SK-N-SH treated with all-trans-retinoic acid at 6 μM for 48 hours (cell line): Measurements from ENCODE around the gene FUZ.
A peak's percentile ranks its signal among the peaks of the same experiment; 100 is the strongest.

Source experiments
- ATAC-seq: fragments of 200-7000 bp; cut with Tn5 transposase; 3 replicates; pipeline ENCODE4 v1.9.1; 2020; ENCODE audit warnings: mild to moderate bottlenecking, moderate library complexity
- ARNTL ChIP-seq: fragments of 450-650 bp; formaldehyde crosslinking; IDR thresholded peaks from 2 replicates; pipeline ENCODE4 v1.5.0; 2020; ENCODE audit warnings: low read depth, mild to moderate bottlenecking, moderate library complexity, borderline replicate concordance
- BACH2 ChIP-seq: fragments of 250-450 bp; sonication (Bioruptor Pico); IDR thresholded peaks from 2 replicates; pipeline ENCODE4 v1.9.0; 2021; ENCODE audit warnings: mild to moderate bottlenecking, borderline replicate concordance
- CSDC2 ChIP-seq: fragments of 250-450 bp; sonication (Bioruptor Pico); IDR thresholded peaks from 2 replicates; pipeline ENCODE4 v1.5.0; 2020; ENCODE audit warnings: mild to moderate bottlenecking, moderate library complexity
- ESRRG ChIP-seq: fragments of 250-450 bp; sonication (Bioruptor Pico); IDR thresholded peaks from 2 replicates; pipeline ENCODE4 v1.6.1; 2021; ENCODE audit warnings: mild to moderate bottlenecking
- GLIS3 ChIP-seq: fragments of 250-450 bp; sonication (Bioruptor Pico); IDR thresholded peaks from 2 replicates; pipeline ENCODE4 v1.5.0; 2020; ENCODE audit warnings: mild to moderate bottlenecking, moderate library complexity
- OSR1 ChIP-seq: fragments of 250-450 bp; sonication (Bioruptor Pico); IDR thresholded peaks from 2 replicates; pipeline ENCODE4 v1.8.0; 2022; ENCODE audit warnings: moderate library complexity, mild to moderate bottlenecking, inconsistent platforms
- PPARA ChIP-seq: fragments of 250-450 bp; sonication (Bioruptor Pico); IDR thresholded peaks from 2 replicates; pipeline ENCODE4 v1.5.0; 2020; ENCODE audit warnings: mild to moderate bottlenecking, borderline replicate concordance
- RARB ChIP-seq: fragments of 250-450 bp; sonication (Bioruptor Pico); IDR thresholded peaks from 2 replicates; pipeline ENCODE4 v1.8.0; 2021; ENCODE audit warnings: mild to moderate bottlenecking, moderate library complexity
- SNAI2 ChIP-seq: fragments of 250-450 bp; sonication (Bioruptor Pico); IDR thresholded peaks from 2 replicates; pipeline ENCODE4 v1.5.0; 2020; ENCODE audit warnings: mild to moderate bottlenecking, moderate library complexity
- TCF4 ChIP-seq: fragments of 250-450 bp; sonication (Bioruptor Pico); IDR thresholded peaks from 2 replicates; pipeline ENCODE4 v1.8.0; 2021; ENCODE audit warnings: mild to moderate bottlenecking, moderate library complexity, borderline replicate concordance
- TOX ChIP-seq: fragments of 250-450 bp; sonication (Bioruptor Pico); IDR thresholded peaks from 2 replicates; pipeline ENCODE4 v1.8.0; 2021; ENCODE audit warnings: mild to moderate bottlenecking, moderate library complexity, borderline replicate concordance
- ZC3H10 ChIP-seq: fragments of 250-450 bp; sonication (Bioruptor Pico); IDR thresholded peaks from 2 replicates; pipeline ENCODE4 v1.5.1; 2021; ENCODE audit warnings: mild to moderate bottlenecking, moderate library complexity
- ZFP3 ChIP-seq: fragments of 250-450 bp; sonication (Bioruptor Pico); IDR thresholded peaks from 2 replicates; pipeline ENCODE4 v1.5.0; 2020; ENCODE audit warnings: mild to moderate bottlenecking, moderate library complexity
- ZFP30 ChIP-seq: fragments of 450-650 bp; formaldehyde crosslinking; IDR thresholded peaks from 2 replicates; pipeline ENCODE4 v1.5.0; 2022; ENCODE audit warnings: mild to moderate bottlenecking, moderate library complexity
- ZNF565 ChIP-seq: fragments of 450-650 bp; formaldehyde crosslinking; conservative IDR thresholded peaks from 2 replicates; pipeline ENCODE4 v1.5.0; 2020; ENCODE audit warnings: low read depth, mild to moderate bottlenecking, moderate library complexity
- ZNF70 ChIP-seq: fragments of 450-650 bp; formaldehyde crosslinking; IDR thresholded peaks from 2 replicates; pipeline ENCODE4 v1.5.0; 2020; ENCODE audit warnings: mild to moderate bottlenecking, moderate library complexity
- TF ChIP-seq, protein P1 (sequence below): fragments of 250-450 bp; sonication (Bioruptor Pico); IDR thresholded peaks from 2 replicates; pipeline ENCODE4 v1.5.1; 2020; ENCODE audit warnings: low read depth, mild to moderate bottlenecking, moderate library complexity
- TF ChIP-seq, protein P2 (sequence below): fragments of 250-450 bp; sonication (Bioruptor Pico); IDR thresholded peaks from 2 replicates; pipeline ENCODE4 v1.8.0; 2020; ENCODE audit warnings: mild to moderate bottlenecking, moderate library complexity, borderline replicate concordance
- TF ChIP-seq, protein P3 (sequence below): fragments of 250-450 bp; sonication (Bioruptor Pico); IDR thresholded peaks from 2 replicates; pipeline ENCODE4 v1.8.0; 2021; ENCODE audit warnings: low read depth, mild to moderate bottlenecking, moderate library complexity, borderline replicate concordance
- TF ChIP-seq, protein P4 (sequence below): fragments of 250-450 bp; sonication (Bioruptor Pico); IDR thresholded peaks from 2 replicates; pipeline ENCODE4 v1.5.1; 2021; ENCODE audit warnings: mild to moderate bottlenecking, moderate library complexity

Gene FUZ

DNA sequence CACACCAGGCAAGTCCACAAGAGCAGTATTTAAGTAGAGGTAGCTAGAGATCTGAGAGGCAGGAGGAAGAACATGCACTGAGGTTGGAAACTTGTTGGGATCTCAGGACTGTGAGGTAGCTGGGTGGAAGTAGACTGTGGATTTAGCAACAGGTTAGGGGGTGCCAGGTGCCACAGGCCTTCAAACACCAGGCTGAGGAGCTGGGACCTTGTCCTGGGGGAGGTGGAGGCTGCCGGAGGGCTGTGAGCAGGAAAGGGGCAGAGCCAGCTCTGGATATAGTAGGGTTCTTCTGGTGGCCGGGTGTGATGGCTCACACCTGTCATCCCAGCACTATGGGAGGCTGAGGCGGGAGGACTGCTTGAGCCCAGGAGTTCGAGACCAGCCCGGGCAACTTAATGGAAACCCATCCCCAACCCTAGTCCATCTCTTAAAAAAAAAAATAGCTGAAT is 3.1 kb downstream of the FUZ start:
- no peak for ATAC-seq
- TF ChIP-seq ZC3H10: no peak
- no peak for TF ChIP-seq ZNF70 (CRISPR knock-in tag)
- TF ChIP-seq, protein P1, sequence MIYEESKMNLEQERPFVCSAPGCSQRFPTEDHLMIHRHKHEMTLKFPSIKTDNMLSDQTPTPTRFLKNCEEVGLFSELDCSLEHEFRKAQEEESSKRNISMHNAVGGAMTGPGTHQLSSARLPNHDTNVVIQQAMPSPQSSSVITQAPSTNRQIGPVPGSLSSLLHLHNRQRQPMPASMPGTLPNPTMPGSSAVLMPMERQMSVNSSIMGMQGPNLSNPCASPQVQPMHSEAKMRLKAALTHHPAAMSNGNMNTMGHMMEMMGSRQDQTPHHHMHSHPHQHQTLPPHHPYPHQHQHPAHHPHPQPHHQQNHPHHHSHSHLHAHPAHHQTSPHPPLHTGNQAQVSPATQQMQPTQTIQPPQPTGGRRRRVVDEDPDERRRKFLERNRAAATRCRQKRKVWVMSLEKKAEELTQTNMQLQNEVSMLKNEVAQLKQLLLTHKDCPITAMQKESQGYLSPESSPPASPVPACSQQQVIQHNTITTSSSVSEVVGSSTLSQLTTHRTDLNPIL (CRISPR knock-in tag): no peak
- TF ChIP-seq ESRRG (CRISPR knock-in tag): no peak
- TF ChIP-seq, protein P2, sequence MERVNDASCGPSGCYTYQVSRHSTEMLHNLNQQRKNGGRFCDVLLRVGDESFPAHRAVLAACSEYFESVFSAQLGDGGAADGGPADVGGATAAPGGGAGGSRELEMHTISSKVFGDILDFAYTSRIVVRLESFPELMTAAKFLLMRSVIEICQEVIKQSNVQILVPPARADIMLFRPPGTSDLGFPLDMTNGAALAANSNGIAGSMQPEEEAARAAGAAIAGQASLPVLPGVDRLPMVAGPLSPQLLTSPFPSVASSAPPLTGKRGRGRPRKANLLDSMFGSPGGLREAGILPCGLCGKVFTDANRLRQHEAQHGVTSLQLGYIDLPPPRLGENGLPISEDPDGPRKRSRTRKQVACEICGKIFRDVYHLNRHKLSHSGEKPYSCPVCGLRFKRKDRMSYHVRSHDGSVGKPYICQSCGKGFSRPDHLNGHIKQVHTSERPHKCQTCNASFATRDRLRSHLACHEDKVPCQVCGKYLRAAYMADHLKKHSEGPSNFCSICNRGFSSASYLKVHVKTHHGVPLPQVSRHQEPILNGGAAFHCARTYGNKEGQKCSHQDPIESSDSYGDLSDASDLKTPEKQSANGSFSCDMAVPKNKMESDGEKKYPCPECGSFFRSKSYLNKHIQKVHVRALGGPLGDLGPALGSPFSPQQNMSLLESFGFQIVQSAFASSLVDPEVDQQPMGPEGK (CRISPR knock-in tag): no peak
- TF ChIP-seq, protein P3, sequence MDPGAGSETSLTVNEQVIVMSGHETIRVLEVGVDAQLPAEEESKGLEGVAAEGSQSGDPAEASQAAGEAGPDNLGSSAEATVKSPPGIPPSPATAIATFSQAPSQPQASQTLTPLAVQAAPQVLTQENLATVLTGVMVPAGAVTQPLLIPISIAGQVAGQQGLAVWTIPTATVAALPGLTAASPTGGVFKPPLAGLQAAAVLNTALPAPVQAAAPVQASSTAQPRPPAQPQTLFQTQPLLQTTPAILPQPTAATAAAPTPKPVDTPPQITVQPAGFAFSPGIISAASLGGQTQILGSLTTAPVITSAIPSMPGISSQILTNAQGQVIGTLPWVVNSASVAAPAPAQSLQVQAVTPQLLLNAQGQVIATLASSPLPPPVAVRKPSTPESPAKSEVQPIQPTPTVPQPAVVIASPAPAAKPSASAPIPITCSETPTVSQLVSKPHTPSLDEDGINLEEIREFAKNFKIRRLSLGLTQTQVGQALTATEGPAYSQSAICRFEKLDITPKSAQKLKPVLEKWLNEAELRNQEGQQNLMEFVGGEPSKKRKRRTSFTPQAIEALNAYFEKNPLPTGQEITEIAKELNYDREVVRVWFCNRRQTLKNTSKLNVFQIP: no peak
- no peak for TF ChIP-seq TCF4
- TF ChIP-seq OSR1 (CRISPR knock-in tag): no peak
- TF ChIP-seq, all 23 proteins: peak for 0

DNA sequence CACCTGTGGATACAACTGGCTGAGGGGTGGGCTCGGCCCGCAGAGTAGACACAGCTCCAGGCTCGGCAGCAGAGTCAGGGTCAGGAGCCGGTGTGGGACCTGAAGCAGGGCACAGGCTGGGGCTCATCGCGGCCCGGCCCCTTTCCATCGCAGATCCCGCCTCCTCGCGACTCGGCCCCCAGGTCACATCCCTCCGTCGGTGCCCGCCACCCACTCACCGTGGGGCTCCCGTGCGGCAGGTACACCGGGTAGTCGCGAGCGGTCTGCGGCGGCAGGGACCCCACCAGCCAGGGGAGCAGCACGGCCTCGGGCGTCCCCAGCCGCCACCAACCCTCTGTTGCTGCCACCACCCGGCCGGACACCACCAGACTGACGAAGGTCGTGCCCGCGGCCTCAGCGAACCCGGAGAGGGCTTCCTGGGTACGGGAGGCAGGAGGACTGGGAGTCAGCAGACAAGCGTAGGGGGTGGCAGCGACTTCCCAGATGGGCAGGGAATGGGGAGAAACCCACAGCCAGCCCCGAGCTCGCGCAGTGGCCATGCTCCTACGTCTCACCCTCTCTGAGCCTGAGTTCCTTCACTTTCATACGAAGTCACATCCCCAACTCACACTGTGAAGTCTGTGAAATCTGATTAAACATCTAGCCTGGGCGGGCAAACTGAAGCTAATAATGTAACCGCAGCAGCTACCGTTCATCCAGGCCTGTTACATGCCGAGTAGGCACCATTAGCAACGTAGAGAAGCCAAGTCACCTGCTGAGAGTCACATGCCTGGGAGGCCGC is 3.7 kb downstream of the FUZ start:
- ATAC-seq: peak; percentile 47
- TF ChIP-seq CSDC2 (CRISPR knock-in tag) (no peak), TCF4 (no peak), PPARA (CRISPR knock-in tag) (no peak), OSR1 (CRISPR knock-in tag) (no peak), TOX (CRISPR knock-in tag) (no peak)

DNA sequence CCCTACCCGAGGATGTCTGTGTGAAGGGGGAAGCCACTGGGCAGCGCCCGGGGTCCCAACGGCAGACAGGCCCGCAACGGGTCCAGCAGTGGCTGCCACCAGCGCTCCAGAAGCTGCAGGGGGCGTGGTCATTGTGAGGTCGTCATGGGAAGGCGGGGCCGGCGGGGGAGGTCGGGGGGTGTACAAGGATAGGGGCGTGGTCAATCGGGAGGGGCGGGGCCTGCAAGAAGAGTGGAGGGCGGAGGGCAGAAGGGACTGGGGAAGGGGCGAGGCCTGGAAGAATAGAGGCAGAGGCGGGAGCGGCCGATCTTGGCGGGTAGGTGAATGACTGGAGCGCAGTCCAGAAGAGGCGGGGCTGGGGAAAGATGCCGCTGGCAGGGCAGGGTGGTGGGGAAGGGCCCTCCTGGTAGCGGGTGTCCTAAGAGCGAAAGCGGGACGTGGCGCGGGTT is 4.4 kb downstream of the FUZ start:
- ATAC-seq: peak; percentile 49

More for the DNA sequence above, 4.4 kb downstream of the FUZ start:
- TF ChIP-seq SNAI2 (CRISPR knock-in tag) (no peak), ZC3H10 (no peak), ZNF70 (CRISPR knock-in tag) (no peak), PPARA (CRISPR knock-in tag) (no peak), ARNTL (no peak), OSR1 (CRISPR knock-in tag) (no peak), GLIS3 (CRISPR knock-in tag) (no peak), CSDC2 (CRISPR knock-in tag) (no peak), TOX (CRISPR knock-in tag) (no peak), ESRRG (CRISPR knock-in tag) (no peak), BACH2 (CRISPR knock-in tag) (no peak), TCF4 (no peak), ZFP3 (CRISPR knock-in tag) (no peak), RARB (no peak), ZFP30 (CRISPR knock-in tag) (no peak), ZNF565 (CRISPR knock-in tag) (no peak)
- TF ChIP-seq, protein P1 (CRISPR knock-in tag): no peak
- TF ChIP-seq, protein P4, sequence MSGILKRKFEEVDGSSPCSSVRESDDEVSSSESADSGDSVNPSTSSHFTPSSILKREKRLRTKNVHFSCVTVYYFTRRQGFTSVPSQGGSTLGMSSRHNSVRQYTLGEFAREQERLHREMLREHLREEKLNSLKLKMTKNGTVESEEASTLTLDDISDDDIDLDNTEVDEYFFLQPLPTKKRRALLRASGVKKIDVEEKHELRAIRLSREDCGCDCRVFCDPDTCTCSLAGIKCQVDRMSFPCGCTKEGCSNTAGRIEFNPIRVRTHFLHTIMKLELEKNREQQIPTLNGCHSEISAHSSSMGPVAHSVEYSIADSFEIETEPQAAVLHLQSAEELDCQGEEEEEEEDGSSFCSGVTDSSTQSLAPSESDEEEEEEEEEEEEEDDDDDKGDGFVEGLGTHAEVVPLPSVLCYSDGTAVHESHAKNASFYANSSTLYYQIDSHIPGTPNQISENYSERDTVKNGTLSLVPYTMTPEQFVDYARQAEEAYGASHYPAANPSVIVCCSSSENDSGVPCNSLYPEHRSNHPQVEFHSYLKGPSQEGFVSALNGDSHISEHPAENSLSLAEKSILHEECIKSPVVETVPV: no peak
- TF ChIP-seq, protein P3: no peak
- TF ChIP-seq, protein P2 (CRISPR knock-in tag): no peak
